Stimulated activated naive CD8-positive, alpha-beta T cell treated with anti-CD3 and anti-CD28 coated beads, Interleukin-15, Interleukin-2, amounts not matched to agents 100 ng/mL and 50 ng/mL, for 24 hours (primary cell): ENCODE results near the gene HDGF.
"Not testable (repeated sequence)": the region's sequence is repeated elsewhere in the genome, so short reads cannot be mapped to it uniquely, and the experiment has no call there.

Source experiments
- H3K27ac Mint-ChIP-seq: one replicate; pipeline ENCODE4 v1.8.0; 2021; ENCODE audit warnings: mild to moderate bottlenecking, mixed read lengths
- H3K27me3 Mint-ChIP-seq: one replicate; pipeline ENCODE4 v1.8.0; 2021; ENCODE audit warnings: mixed read lengths
- H3K36me3 Mint-ChIP-seq: one replicate; pipeline ENCODE4 v1.8.0; 2021; ENCODE audit warnings: low read depth, mixed read lengths
- H3K4me1 Mint-ChIP-seq: one replicate; pipeline ENCODE4 v1.8.0; 2021; ENCODE audit warnings: low read depth, mixed read lengths
- H3K4me3 Mint-ChIP-seq: one replicate; pipeline ENCODE4 v1.8.0; 2021; ENCODE audit warnings: mild to moderate bottlenecking, mixed read lengths
- H3K9me3 Mint-ChIP-seq: one replicate; pipeline ENCODE4 v1.8.0; 2021; ENCODE audit warnings: mixed read lengths

HDGF gene

GRCh38 chr1:156773607-156774006 lies 22.1 kb upstream of the HDGF start:
- H3K9me3 Mint-ChIP-seq = no peaks in the 10 kb centered on the region
- peaks cover 60% of the 10 kb centered on the region for H3K36me3 Mint-ChIP-seq
- H3K4me1 Mint-ChIP-seq = peaks cover 79% of the 10 kb centered on the region
- peak overlapping the region; percentile 24 for H3K27ac Mint-ChIP-seq
- no peak overlapping the region for H3K4me3 Mint-ChIP-seq
- no peaks in the 10 kb centered on the region for H3K27me3 Mint-ChIP-seq

- Mint-ChIP-seq H3K36me3 (peaks cover 62% of the 10 kb centered on the region), H3K27ac (no peak overlapping the region), H3K4me3 (no peak overlapping the region), H3K4me1 (peaks cover 79% of the 10 kb centered on the region), H3K9me3 (no peaks in the 10 kb centered on the region), H3K27me3 (no peaks in the 10 kb centered on the region)
These were observed 21.4 kb upstream of the HDGF start for GRCh38 chr1:156772728-156773497.

GRCh38 chr1:156772222-156772621 lies 20.7 kb upstream of the HDGF start:
- Mint-ChIP-seq H3K4me1 (peaks cover 72% of the 10 kb centered on the region), H3K36me3 (peaks cover 62% of the 10 kb centered on the region), H3K9me3 (no peaks in the 10 kb centered on the region), H3K27me3 (no peaks in the 10 kb centered on the region), H3K4me3 (no peak overlapping the region), H3K27ac (peak overlapping the region; percentile 26)

DNA sequence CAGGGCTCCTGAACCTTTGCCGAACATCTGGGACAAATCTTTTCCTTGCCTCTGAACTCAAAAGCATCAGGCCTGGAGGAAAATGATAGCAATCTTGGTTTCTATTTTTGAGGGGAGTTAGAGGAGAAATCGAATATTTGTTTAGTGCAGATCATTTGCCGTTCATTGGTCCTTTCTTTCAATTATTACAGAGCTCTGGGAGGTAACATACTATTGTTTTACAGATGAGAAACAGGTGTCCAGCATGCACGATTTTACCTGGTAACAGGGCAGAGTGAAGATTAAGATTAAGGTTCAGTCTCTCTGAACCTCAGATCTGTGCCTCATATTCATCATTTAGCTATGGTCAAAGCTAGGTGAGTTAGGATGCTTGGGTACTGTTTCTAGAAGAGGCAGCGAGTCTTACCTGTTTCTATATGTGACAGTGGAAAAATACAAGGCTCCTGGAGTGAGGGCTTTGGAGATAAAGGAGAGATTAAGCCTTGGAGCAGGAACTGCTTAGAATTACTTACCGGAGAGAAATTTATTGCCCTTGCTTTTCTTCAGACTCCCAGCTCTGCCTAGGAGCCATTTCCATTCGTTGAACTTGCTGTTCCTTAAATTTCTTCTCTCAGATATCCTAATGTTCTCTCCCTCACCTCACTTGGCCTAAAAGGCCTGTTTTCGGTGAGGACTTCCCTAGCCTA lies 17.3 kb upstream of the HDGF start:
- H3K27me3 Mint-ChIP-seq = no peaks in the 10 kb centered on the region
- H3K4me3 Mint-ChIP-seq = no peak overlapping the region
- no peaks in the 10 kb centered on the region for H3K9me3 Mint-ChIP-seq
- no peak overlapping the region for H3K27ac Mint-ChIP-seq
- H3K36me3 Mint-ChIP-seq = peaks cover 49% of the 10 kb centered on the region
- H3K4me1 Mint-ChIP-seq = peaks cover 58% of the 10 kb centered on the region

DNA sequence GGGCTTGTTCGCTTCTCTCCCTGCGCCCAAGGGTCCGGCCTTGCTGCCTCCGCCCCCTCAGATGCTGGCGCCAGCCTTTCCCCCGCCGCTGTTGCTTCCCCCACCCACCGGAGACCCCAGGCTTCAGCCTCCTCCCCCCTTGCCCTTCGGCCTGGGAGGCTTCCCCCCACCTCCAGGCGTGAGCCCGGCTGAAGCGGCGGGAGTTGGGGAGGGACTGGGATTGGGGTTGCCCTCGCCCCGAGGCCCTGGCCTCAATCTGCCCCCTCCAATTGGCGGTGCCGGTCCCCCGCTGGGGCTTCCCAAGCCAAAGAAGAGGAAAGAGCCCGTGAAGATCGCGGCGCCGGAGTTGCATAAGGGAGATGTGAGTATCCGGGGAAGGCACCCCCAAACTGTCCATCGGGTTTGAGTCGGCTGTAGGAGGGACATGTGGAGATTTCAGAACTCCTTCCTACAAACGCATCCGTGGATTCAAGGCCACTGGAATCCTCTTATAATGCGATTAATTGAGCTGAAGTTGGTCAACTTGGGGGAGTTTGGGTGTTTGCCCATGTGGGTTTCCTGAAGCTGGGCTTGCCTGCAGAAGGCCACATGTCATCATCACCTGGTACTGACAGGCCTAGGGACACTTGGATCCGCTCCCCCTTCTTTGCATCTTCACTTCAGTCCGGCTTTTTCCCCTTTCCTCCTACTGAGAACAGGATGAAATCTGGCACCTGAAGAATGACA lies 16.6 kb upstream of the HDGF start:
- Mint-ChIP-seq H3K4me1 (peaks cover 51% of the 10 kb centered on the region), H3K36me3 (peaks cover 42% of the 10 kb centered on the region), H3K9me3 (no peaks in the 10 kb centered on the region), H3K27ac (no peak overlapping the region), H3K4me3 (no peak overlapping the region), H3K27me3 (no peaks in the 10 kb centered on the region)

GRCh38 chr1:156767101-156767878 lies 15.8 kb upstream of the HDGF start, which contains the start of gene PRCC:
PRCC (plus strand) TSS chr1:156767535; CDS start chr1:156767772, 237 bp downstream.
- Mint-ChIP-seq H3K27me3 (no peaks in the 10 kb centered on the region), H3K27ac (no peak within 1 kb of the TSS)

GRCh38 chr1:156766298-156767100 lies 15.0 kb upstream of the HDGF start:
- H3K4me3 Mint-ChIP-seq = no peak overlapping the region
- H3K27ac Mint-ChIP-seq = no peak overlapping the region
- peaks cover 30% of the 10 kb centered on the region for H3K36me3 Mint-ChIP-seq
- H3K9me3 Mint-ChIP-seq = no peaks in the 10 kb centered on the region
- no peaks in the 10 kb centered on the region for H3K27me3 Mint-ChIP-seq
- peaks cover 39% of the 10 kb centered on the region for H3K4me1 Mint-ChIP-seq

More at GRCh38 chr1:156767101-156767878, 15.8 kb upstream of the HDGF start, which contains the start of gene PRCC:
- H3K4me1 Mint-ChIP-seq = peaks cover 44% of the 10 kb centered on the region
- no peaks in the 10 kb centered on the region for H3K9me3 Mint-ChIP-seq
- peaks cover 35% of the 10 kb centered on the region for H3K36me3 Mint-ChIP-seq
- no peak within 1 kb of the TSS for H3K4me3 Mint-ChIP-seq

GRCh38 chr1:156765666-156766065 lies 14.2 kb upstream of the HDGF start:
- no peaks in the 10 kb centered on the region for H3K9me3 Mint-ChIP-seq
- no peak overlapping the region for H3K4me3 Mint-ChIP-seq
- H3K4me1 Mint-ChIP-seq = peaks cover 31% of the 10 kb centered on the region
- H3K36me3 Mint-ChIP-seq = peaks cover 22% of the 10 kb centered on the region
- H3K27me3 Mint-ChIP-seq = no peaks in the 10 kb centered on the region
- H3K27ac Mint-ChIP-seq = no peak overlapping the region

GRCh38 chr1:156765136-156765535 lies 13.7 kb upstream of the HDGF start:
- H3K9me3 Mint-ChIP-seq, H3K4me3 Mint-ChIP-seq, H3K27ac Mint-ChIP-seq, H3K27me3 Mint-ChIP-seq: not testable (repeated sequence)
- Mint-ChIP-seq H3K4me1 (peaks cover 25% of the 10 kb centered on the region), H3K36me3 (peaks cover 19% of the 10 kb centered on the region)

DNA sequence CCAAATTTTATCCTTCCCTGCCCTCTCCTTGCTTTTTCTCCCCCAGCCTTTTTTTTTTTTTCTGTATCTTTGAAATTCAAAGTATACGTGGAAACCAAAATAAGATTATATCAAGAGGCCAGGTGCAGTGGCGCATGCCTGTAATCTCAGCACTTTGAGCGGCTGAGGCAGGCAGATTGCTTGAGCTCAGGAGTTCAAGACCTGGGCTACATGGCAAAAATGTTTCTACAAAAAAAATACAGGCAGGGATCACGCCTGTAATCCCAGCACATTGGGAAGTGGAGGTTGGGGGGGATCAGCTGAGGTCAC lies 9.3 kb upstream of the HDGF start:
- no peaks in the 10 kb centered on the region for H3K4me1 Mint-ChIP-seq
- H3K4me3 Mint-ChIP-seq = no peak overlapping the region
- H3K9me3 Mint-ChIP-seq = no peaks in the 10 kb centered on the region
- no peaks in the 10 kb centered on the region for H3K27me3 Mint-ChIP-seq
- no peaks in the 10 kb centered on the region for H3K36me3 Mint-ChIP-seq
- no peak overlapping the region for H3K27ac Mint-ChIP-seq

GRCh38 chr1:156760092-156760795 lies 8.8 kb upstream of the HDGF start:
- Mint-ChIP-seq H3K4me1 (no peaks in the 10 kb centered on the region), H3K4me3 (no peak overlapping the region), H3K36me3 (no peaks in the 10 kb centered on the region), H3K9me3 (no peaks in the 10 kb centered on the region), H3K27me3 (no peaks in the 10 kb centered on the region), H3K27ac (no peak overlapping the region)

DNA sequence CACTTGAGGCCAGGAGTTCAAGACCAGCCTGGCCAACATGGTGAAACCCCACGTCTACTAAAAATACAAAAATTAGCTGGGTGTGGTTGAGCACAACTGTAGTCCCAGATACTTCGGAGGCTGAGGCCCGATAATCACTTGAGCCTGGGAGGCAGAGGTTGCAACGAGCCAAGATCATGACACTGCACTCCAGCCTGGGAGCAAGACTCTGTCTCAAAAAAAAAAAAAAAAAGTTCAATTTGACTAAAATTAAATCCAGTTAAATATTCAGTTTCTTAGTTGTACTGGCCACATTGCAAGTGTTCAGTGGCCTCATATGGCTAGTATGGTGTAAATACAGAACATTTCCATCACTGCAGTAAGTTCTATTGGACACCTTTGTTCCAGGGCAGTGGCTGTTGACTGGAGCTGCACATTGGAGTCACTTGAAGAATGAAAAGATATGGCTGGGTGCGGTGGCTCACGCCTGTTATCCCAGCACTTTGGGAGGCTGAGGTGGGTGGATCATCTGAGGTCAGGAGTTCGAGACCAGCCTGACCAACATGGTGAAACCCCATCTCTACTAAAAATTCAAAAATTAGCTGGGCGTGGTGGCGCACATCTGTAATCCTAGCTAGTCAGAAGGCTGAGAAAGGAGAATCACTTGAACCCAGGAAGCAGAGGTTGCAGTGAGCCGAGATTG lies 6.2 kb upstream of the HDGF start:
- H3K27ac Mint-ChIP-seq, H3K4me1 Mint-ChIP-seq, H3K9me3 Mint-ChIP-seq, H3K27me3 Mint-ChIP-seq, H3K36me3 Mint-ChIP-seq, H3K4me3 Mint-ChIP-seq: not testable (repeated sequence)

DNA sequence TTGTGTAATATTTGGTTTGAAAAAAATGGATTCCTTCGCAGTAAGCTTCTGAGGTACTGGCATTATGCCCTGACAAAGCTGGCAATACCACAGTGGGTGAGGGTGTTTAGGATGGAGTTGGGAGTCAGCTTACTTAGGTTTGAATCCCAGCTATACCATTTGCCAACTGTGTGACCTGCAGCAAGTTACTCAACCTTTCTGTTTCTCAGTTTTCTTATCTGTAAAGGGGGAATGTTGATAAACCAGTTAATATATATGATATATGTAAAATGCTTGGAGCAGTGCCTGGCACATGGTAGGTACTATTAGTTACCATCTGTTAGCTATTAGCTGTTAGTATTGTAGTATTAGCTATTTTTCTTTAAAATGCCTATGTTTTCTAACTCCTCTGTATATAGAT lies 4.9 kb upstream of the HDGF start:
- Mint-ChIP-seq H3K36me3 (no peaks in the 10 kb centered on the region), H3K9me3 (no peaks in the 10 kb centered on the region), H3K27me3 (no peaks in the 10 kb centered on the region), H3K4me3 (no peak overlapping the region), H3K27ac (no peak overlapping the region), H3K4me1 (peaks cover 10% of the 10 kb centered on the region)
